Trophoblast cell (in vitro differentiated cells and primary cell): ENCODE data around the gene GBE1.
"Not testable (repeated sequence)": the region's sequence is repeated elsewhere in the genome, so short reads cannot be mapped to it uniquely, and the experiment has no call there.

Source experiments
- DNase-seq, 2 donors: peaks; one replicate each; pipeline ENCODE4 v3.0.0-alpha.2; 2016
- H2AFZ ChIP-seq: 2 replicates; pipeline ENCODE4 v1.6.1; 2013; ENCODE audit warnings: low read length, moderate library complexity, mild to moderate bottlenecking; ENCODE audit not compliant: insufficient read depth, poor library complexity
- H2AK5ac ChIP-seq: 2 replicates; pipeline ENCODE4 v1.6.1; 2013; ENCODE audit warnings: mild to moderate bottlenecking, low read length
- H2BK120ac ChIP-seq: 2 replicates; pipeline ENCODE4 v1.6.1; 2013; ENCODE audit warnings: low read length, mild to moderate bottlenecking, moderate library complexity; ENCODE audit not compliant: insufficient read depth, poor library complexity
- H2BK12ac ChIP-seq: 2 replicates; pipeline ENCODE4 v1.6.1; 2013; ENCODE audit warnings: mild to moderate bottlenecking, low read length, moderate library complexity
- H2BK5ac ChIP-seq: 2 replicates; pipeline ENCODE4 v1.6.1; 2013; ENCODE audit warnings: low read length, low read depth, moderate library complexity, mild to moderate bottlenecking; ENCODE audit not compliant: poor library complexity
- H3K14ac ChIP-seq: 2 replicates; pipeline ENCODE4 v1.6.1; 2013; ENCODE audit warnings: mild to moderate bottlenecking, low read length
- H3K18ac ChIP-seq: 2 replicates; pipeline ENCODE4 v1.6.1; 2013; ENCODE audit warnings: mild to moderate bottlenecking, low read length
- H3K23ac ChIP-seq: 2 replicates; pipeline ENCODE4 v1.6.1; 2013; ENCODE audit warnings: low read length
- H3K27ac ChIP-seq: 2 replicates; pipeline ENCODE4 v1.5.1; 2013; ENCODE audit warnings: low read depth, mild to moderate bottlenecking, inconsistent platforms, low read length, moderate library complexity
- H3K27me3 ChIP-seq: 2 replicates; pipeline ENCODE4 v1.6.1; 2013; ENCODE audit warnings: inconsistent platforms, mild to moderate bottlenecking, low read length, moderate library complexity; ENCODE audit not compliant: insufficient read depth
- H3K36me3 ChIP-seq, 2 experiments: 1 replicate in 1 of 2; 2 replicates in 1 of 2; pipeline ENCODE4 v1.6.1; 2013; ENCODE audit warnings: low read length in 2 of 2, mild to moderate bottlenecking in 2 of 2, moderate library complexity in 1 of 2; ENCODE audit not compliant: insufficient read depth in 2 of 2, control insufficient read depth in 1 of 2
- H3K4ac ChIP-seq: 2 replicates; pipeline ENCODE4 v1.6.1; 2013; ENCODE audit warnings: low read depth, mild to moderate bottlenecking, low read length, moderate library complexity
- H3K4me1 ChIP-seq, 2 experiments: 1 replicate in 1 of 2; 2 replicates in 1 of 2; pipeline ENCODE4 v1.6.1; 2013; ENCODE audit warnings: low read length in 2 of 2, mild to moderate bottlenecking in 2 of 2, moderate library complexity in 1 of 2; ENCODE audit not compliant: insufficient read depth in 2 of 2, control insufficient read depth in 1 of 2
- H3K4me2 ChIP-seq: 2 replicates; pipeline ENCODE4 v1.6.1; 2013; ENCODE audit warnings: inconsistent platforms, mild to moderate bottlenecking, low read length, moderate library complexity
- H3K4me3 ChIP-seq: 2 replicates; pipeline ENCODE4 v1.5.1; 2013; ENCODE audit warnings: mild to moderate bottlenecking, low read depth, low read length, inconsistent platforms
- H3K79me1 ChIP-seq: one replicate; pipeline ENCODE4 v1.6.1; 2013; ENCODE audit warnings: low read length
- H3K79me2 ChIP-seq: 2 replicates; pipeline ENCODE4 v1.6.1; 2013; ENCODE audit warnings: low read length, mild to moderate bottlenecking; ENCODE audit not compliant: control insufficient read depth, insufficient read depth, poor library complexity
- H3K9ac ChIP-seq: 2 replicates; pipeline ENCODE4 v1.6.1; 2013; ENCODE audit warnings: mild to moderate bottlenecking, low read length
- H3K9me3 ChIP-seq: 2 replicates; pipeline ENCODE4 v1.6.1; 2013; ENCODE audit warnings: low read depth, mild to moderate bottlenecking, control low read depth, inconsistent platforms, low read length; ENCODE audit not compliant: insufficient read depth
- H4K12ac ChIP-seq: 2 replicates; pipeline ENCODE4 v1.6.1; 2013; ENCODE audit warnings: low read depth, mild to moderate bottlenecking, low read length, moderate library complexity
- H4K8ac ChIP-seq: 2 replicates; pipeline ENCODE4 v1.6.1; 2013; ENCODE audit warnings: low read depth, mild to moderate bottlenecking, low read length, moderate library complexity
- H4K91ac ChIP-seq: one replicate; pipeline ENCODE4 v1.6.1; 2013; ENCODE audit warnings: low read depth, mild to moderate bottlenecking, low read length, moderate library complexity
- WGBS: extraction: QIAGEN DNeasy Blood & Tissue Kit; methylation state at CpG from one replicate; pipeline ENCODE4 v1.1.7; 2013; ENCODE audit warnings: missing lambda C conversion rate; ENCODE audit not compliant: insufficient read length, insufficient coverage; ENCODE audit errors: extremely low coverage; 5-methylcytosine and 5-hydroxymethylcytosine counted together

The GBE1 gene

DNA sequence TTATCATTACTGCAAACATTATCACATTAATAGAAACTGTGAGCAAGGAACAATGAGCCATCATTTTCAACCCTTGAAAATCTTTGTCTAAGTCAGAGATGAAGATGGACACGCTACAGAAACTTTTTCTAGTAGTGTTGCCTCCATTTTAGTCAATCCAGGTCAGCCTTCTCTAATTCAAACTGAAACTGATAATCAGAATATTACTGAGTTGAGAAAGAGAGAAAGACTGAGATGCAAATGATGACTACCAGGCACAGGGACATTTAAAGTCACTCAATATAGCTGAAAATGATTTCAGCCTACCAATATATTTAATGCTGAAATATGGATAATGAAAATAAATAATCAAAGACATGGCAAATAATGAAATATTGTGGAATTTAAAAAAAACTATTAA lies 261.4 kb downstream of the GBE1 start:
- no peak overlapping the region for H2AFZ ChIP-seq
- no peak overlapping the region for H4K8ac ChIP-seq
- H3K23ac ChIP-seq: no peak overlapping the region
- no peak overlapping the region for H4K12ac ChIP-seq
- no peaks in the 10 kb centered on the region for H3K36me3 ChIP-seq
- no peaks in the 10 kb centered on the region for H3K9me3 ChIP-seq
- no peak overlapping the region for H4K91ac ChIP-seq
- H3K4ac ChIP-seq: no peak overlapping the region
- H3K27me3 ChIP-seq: no peaks in the 10 kb centered on the region
- H3K79me1 ChIP-seq: peaks cover 2% of the 10 kb centered on the region
- no peak for DNase-seq
- H3K9ac ChIP-seq: no peak overlapping the region
- no peak overlapping the region for H3K27ac ChIP-seq
- no peak overlapping the region for H3K4me3 ChIP-seq
- no peak overlapping the region for H2BK12ac ChIP-seq
- H3K14ac ChIP-seq: no peak overlapping the region
- H3K79me2 ChIP-seq: no peaks in the 10 kb centered on the region
- no peak overlapping the region for H2AK5ac ChIP-seq
- H3K18ac ChIP-seq: no peak overlapping the region
- H3K4me1 ChIP-seq: peaks cover 0 to 2% of the 10 kb centered on the region in 2 experiments
- H2BK120ac ChIP-seq: no peak overlapping the region
- WGBS: no CpG with 5 or more reads among the region's 1 CpG
- no peak overlapping the region for H3K4me2 ChIP-seq
- no peak overlapping the region for H2BK5ac ChIP-seq

DNA sequence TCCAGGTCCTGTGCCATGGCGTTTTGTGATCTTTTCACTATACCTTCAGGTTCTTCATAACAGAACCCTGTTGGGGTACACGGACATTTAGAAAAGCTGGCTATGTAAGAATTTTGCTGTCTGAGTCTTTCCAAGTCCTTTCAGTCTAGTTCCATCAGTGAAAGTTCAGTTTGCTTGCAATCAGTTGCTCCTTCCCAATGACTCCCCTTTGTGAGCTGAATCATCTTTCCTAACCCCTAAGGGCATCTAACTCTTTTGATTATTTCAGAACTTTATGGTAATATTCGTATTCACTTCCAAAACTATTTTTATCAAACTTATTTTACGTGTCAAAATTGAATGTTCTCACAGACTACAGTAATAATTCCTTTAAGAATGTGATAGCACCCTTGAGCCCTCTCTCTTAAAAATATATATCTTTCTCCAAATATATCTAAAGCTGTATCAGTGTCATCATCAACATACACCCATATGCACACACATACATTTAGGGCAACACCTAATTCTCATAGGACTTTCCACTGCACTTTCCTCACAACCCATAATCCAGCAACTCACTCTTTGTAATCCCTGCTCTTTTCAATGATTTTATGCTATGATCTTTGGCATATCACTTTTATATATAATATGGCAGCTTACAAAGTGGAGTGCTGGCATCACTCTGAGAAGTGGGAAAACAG lies 263.7 kb downstream of the GBE1 start:
- Histone ChIP-seq H3K9me3 (no peaks in the 10 kb centered on the region), H4K91ac (no peak overlapping the region), H4K12ac (no peak overlapping the region), H3K36me3 (no peaks in the 10 kb centered on the region), H2BK120ac (no peak overlapping the region), H3K18ac (no peak overlapping the region), H3K4me2 (no peak overlapping the region), H2AK5ac (no peak overlapping the region), H3K79me1 (peaks cover 2% of the 10 kb centered on the region), H3K4ac (no peak overlapping the region), H3K27ac (no peak overlapping the region), H3K9ac (no peak overlapping the region), H3K4me3 (no peak overlapping the region), H3K27me3 (no peaks in the 10 kb centered on the region), H2BK12ac (no peak overlapping the region), H4K8ac (no peak overlapping the region), H3K23ac (no peak overlapping the region), H3K79me2 (no peaks in the 10 kb centered on the region), H3K4me1 (peaks cover 0 to 2% of the 10 kb centered on the region in 2 experiments), H3K14ac (no peak overlapping the region), H2AFZ (no peak overlapping the region), H2BK5ac (no peak overlapping the region)
- WGBS: no CpG with 5 or more reads among the region's 4 CpGs
- no peak for DNase-seq

- Histone ChIP-seq H4K91ac (no peak overlapping the region), H3K14ac (no peak overlapping the region), H4K12ac (no peak overlapping the region), H3K4ac (no peak overlapping the region), H2BK5ac (no peak overlapping the region), H3K23ac (no peak overlapping the region), H3K4me3 (no peak overlapping the region), H3K4me2 (no peak overlapping the region), H3K18ac (no peak overlapping the region), H2BK12ac (no peak overlapping the region), H3K4me1 (peaks cover 0 to 2% of the 10 kb centered on the region in 2 experiments), H3K9me3 (no peaks in the 10 kb centered on the region), H2BK120ac (no peak overlapping the region), H2AK5ac (no peak overlapping the region), H3K36me3 (no peaks in the 10 kb centered on the region), H4K8ac (no peak overlapping the region), H3K27ac (peak overlapping the region; percentile 66), H3K79me2 (no peaks in the 10 kb centered on the region), H3K27me3 (no peaks in the 10 kb centered on the region), H3K79me1 (peaks cover 2% of the 10 kb centered on the region), H2AFZ (no peak overlapping the region), H3K9ac (no peak overlapping the region)
- WGBS: no CpG with 5 or more reads among the region's 6 CpGs
- peak; percentile 63 to 93 for DNase-seq
Measured at GRCh38 chr3:81496407-81497104, 264.9 kb downstream of the GBE1 start.

GRCh38 chr3:81492471-81492870 lies 269.0 kb downstream of the GBE1 start:
- H3K9ac ChIP-seq, H3K27me3 ChIP-seq, H3K4me1 ChIP-seq, H2AK5ac ChIP-seq, H3K4me3 ChIP-seq, H2BK5ac ChIP-seq, H2AFZ ChIP-seq, H3K27ac ChIP-seq, H3K79me2 ChIP-seq, DNase-seq, H3K14ac ChIP-seq, H4K91ac ChIP-seq, H4K8ac ChIP-seq, H2BK12ac ChIP-seq, H3K23ac ChIP-seq, H3K9me3 ChIP-seq, H3K18ac ChIP-seq, H3K79me1 ChIP-seq, H3K36me3 ChIP-seq, H3K4ac ChIP-seq, H2BK120ac ChIP-seq, H3K4me2 ChIP-seq, H4K12ac ChIP-seq: not testable (repeated sequence)
- no CpG with 5 or more reads among the region's 1 CpG for WGBS
